ENCODE measurements around the gene HTT. TPM values are rescaled to one million over a fixed set of nuclear protein-coding genes. Genes with fewer than 3 reads are reported as not detected.
A peak's percentile ranks its signal among the peaks of the same experiment; 100 is the strongest.

Gene HTT
- total and polyA plus RNA-seq, 2 of the 13 experiments (the other 11 are each of a cell fraction or from before 2014, with no cell fraction given), result 17.5 to 19.5 TPM

DNA sequence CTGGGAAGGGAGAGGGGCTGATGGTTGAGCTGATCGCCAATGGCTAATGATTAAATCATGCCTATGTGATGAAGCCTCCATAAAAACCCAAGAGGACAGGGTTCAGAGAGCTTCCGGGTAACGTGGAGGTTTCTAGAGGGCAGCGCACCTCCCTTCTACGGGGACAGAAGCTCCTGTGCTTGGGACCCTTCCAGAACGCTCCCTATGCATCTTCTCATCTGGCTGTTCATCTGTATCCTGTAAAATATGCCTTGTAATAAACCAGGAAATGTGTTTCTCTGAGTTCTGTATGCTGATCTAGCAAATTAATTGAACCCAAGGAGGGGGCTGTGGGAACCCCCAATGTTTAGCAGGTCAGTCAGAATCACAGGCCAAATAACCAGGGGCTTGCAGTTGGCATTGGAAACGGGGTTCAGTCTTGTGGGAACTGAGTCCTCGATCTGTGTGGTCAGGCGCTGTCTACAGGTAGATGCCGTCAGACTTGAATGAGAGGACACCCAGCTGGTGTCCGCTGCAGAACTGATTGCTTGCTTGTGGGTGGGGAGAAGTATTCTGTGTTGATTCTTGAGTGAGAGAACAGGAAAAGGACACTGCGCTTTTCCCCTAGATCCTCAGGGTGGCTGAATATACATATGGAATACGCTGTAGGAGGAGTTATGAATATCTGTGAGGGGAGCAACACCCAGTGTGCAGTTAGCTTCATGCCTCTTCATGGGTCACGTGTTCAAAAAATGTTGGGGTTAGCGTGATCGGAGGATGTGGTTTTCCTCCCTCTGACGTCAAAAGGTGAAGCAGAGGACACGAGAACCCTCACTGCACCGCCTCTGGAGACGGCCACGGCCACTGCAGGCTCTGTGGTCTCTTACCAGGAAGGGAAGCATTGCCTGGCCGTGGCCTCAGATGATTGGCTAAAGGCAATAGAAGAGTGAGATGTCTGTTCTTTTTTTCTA lies 29.3 kb upstream of the HTT start (continued):
- TF ChIP-seq FOXP4 (CRISPR knock-in tag; IDR thresholded peaks at IDR 0.05) (no peak), RNF2 (conservative IDR thresholded peaks at IDR 0.05; ENCODE audit: low read depth) (no peak), NFATC3 (CRISPR knock-in tag; IDR thresholded peaks at IDR 0.05) (no peak), IRF2 (CRISPR knock-in tag; IDR thresholded peaks at IDR 0.05) (no peak), TFDP1 (CRISPR knock-in tag; IDR thresholded peaks at IDR 0.05; ENCODE audit: borderline replicate concordance) (no peak), MAFK (conservative IDR thresholded peaks at IDR 0.05 in 1 of 2, IDR thresholded peaks at IDR 0.05 in 1 of 2; ENCODE audit: low read length in 2 of 2) (peak; percentile 52 to 65; a peak in 3 of 4 replicates), ZNF878 (CRISPR knock-in tag; IDR thresholded peaks at IDR 0.05) (no peak), MTERF4 (CRISPR knock-in tag; IDR thresholded peaks at IDR 0.05) (no peak), ZNF619 (CRISPR knock-in tag; IDR thresholded peaks at IDR 0.05) (no peak), CEBPG (CRISPR knock-in tag; IDR thresholded peaks at IDR 0.05) (no peak), ZBTB8A (CRISPR knock-in tag; IDR thresholded peaks at IDR 0.05; ENCODE audit: borderline replicate concordance, low read depth) (no peak), GPN1 (CRISPR knock-in tag; IDR thresholded peaks at IDR 0.05; ENCODE audit: borderline replicate concordance) (no peak), MAFG (CRISPR knock-in tag; IDR thresholded peaks at IDR 0.05) (no peak), ZNF83 (CRISPR knock-in tag; IDR thresholded peaks at IDR 0.05; ENCODE audit: borderline replicate concordance) (no peak)
- TF ChIP-seq, protein P1, sequence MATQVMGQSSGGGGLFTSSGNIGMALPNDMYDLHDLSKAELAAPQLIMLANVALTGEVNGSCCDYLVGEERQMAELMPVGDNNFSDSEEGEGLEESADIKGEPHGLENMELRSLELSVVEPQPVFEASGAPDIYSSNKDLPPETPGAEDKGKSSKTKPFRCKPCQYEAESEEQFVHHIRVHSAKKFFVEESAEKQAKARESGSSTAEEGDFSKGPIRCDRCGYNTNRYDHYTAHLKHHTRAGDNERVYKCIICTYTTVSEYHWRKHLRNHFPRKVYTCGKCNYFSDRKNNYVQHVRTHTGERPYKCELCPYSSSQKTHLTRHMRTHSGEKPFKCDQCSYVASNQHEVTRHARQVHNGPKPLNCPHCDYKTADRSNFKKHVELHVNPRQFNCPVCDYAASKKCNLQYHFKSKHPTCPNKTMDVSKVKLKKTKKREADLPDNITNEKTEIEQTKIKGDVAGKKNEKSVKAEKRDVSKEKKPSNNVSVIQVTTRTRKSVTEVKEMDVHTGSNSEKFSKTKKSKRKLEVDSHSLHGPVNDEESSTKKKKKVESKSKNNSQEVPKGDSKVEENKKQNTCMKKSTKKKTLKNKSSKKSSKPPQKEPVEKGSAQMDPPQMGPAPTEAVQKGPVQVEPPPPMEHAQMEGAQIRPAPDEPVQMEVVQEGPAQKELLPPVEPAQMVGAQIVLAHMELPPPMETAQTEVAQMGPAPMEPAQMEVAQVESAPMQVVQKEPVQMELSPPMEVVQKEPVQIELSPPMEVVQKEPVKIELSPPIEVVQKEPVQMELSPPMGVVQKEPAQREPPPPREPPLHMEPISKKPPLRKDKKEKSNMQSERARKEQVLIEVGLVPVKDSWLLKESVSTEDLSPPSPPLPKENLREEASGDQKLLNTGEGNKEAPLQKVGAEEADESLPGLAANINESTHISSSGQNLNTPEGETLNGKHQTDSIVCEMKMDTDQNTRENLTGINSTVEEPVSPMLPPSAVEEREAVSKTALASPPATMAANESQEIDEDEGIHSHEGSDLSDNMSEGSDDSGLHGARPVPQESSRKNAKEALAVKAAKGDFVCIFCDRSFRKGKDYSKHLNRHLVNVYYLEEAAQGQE (IDR thresholded peaks at IDR 0.05; ENCODE audit: borderline replicate concordance in 1 of 2, low read depth in 1 of 2, low read length in 2 of 2), result no peak

Data from HepG2 (cell line).